22Rv1 (cell line): ENCODE data around the gene NELL1.

Experiments
- H3K27ac ChIP-seq: fragments of 450-650 bp; 2 replicates; pipeline ENCODE4 v1.5.1; 2017
- CTCF ChIP-seq: fragments of 450-650 bp; IDR thresholded peaks from 2 replicates; pipeline ENCODE4 v1.5.1; 2017; ENCODE audit warnings: mild to moderate bottlenecking
- ZFX ChIP-seq: fragments of 450-650 bp; IDR thresholded peaks from 2 replicates; pipeline ENCODE4 v1.6.1; 2017; ENCODE audit warnings: antibody characterized with exemption, borderline replicate concordance

Gene NELL1

GRCh38 chr11:20688761-20689160 is 19.4 kb downstream of the NELL1 start:
- no peak overlapping the region for H3K27ac ChIP-seq
- TF ChIP-seq ZFX (no peak), CTCF (no peak)

GRCh38 chr11:20707876-20708275 is 38.5 kb downstream of the NELL1 start:
- no peak for TF ChIP-seq ZFX
- no peak for TF ChIP-seq CTCF
- no peak overlapping the region for H3K27ac ChIP-seq

- TF ChIP-seq CTCF, result 0 out of 2 replicates have a peak, but pooled peaks have one; percentile 7
- no peak for TF ChIP-seq ZFX
- no peak overlapping the region for H3K27ac ChIP-seq
These were observed 43.5 kb downstream of the NELL1 start for GRCh38 chr11:20712912-20713311.

- no peak overlapping the region for H3K27ac ChIP-seq
- TF ChIP-seq ZFX, result no peak
- TF ChIP-seq CTCF, result no peak
These were observed 46.1 kb downstream of the NELL1 start for GRCh38 chr11:20715464-20715863.

- H3K27ac ChIP-seq, result no peak overlapping the region
These were observed 46.5 kb downstream of the NELL1 start for GRCh38 chr11:20715931-20716330.

GRCh38 chr11:20719821-20720220 is 50.4 kb downstream of the NELL1 start:
- TF ChIP-seq ZFX (no peak), CTCF (no peak)
- no peak overlapping the region for H3K27ac ChIP-seq

More at GRCh38 chr11:20715931-20716330, 46.5 kb downstream of the NELL1 start:
- TF ChIP-seq CTCF (no peak), ZFX (no peak)

- no peak for TF ChIP-seq ZFX
- TF ChIP-seq CTCF, result no peak
- no peak overlapping the region for H3K27ac ChIP-seq
These were observed 54.0 kb downstream of the NELL1 start for GRCh38 chr11:20723366-20723765.
